GM12878 (cell line): Measurements from ENCODE around the gene TBC1D32. TPM values are rescaled to one million over a fixed set of nuclear protein-coding genes. Genes with fewer than 3 reads are reported as not detected.

Experiments used
- BRCA1 ChIP-seq: IDR thresholded peaks from 2 replicates; pipeline ENCODE4 v1.6.1; 2011; ENCODE audit warnings: low read depth, low read length, improper control_type of control experiment
- CBX5 ChIP-seq: sonication (generic); IDR thresholded peaks from 2 replicates; pipeline ENCODE4 v1.6.1; 2016; ENCODE audit warnings: low read depth, moderate library complexity, mild to moderate bottlenecking, inconsistent platforms
- CHD2 ChIP-seq: IDR thresholded peaks from 2 replicates; pipeline ENCODE4 v1.6.1; 2011; ENCODE audit warnings: low read depth, low read length, improper control_type of control experiment, borderline replicate concordance
- NFYB ChIP-seq: IDR thresholded peaks from 2 replicates; pipeline ENCODE4 v1.6.1; 2011; ENCODE audit warnings: low read depth, mild to moderate bottlenecking, low read length, improper control_type of control experiment, moderate library complexity; ENCODE audit not compliant: insufficient read depth
- PKNOX1 ChIP-seq: fragments of 450-650 bp; IDR thresholded peaks from 2 replicates; pipeline ENCODE4 v1.6.1; 2016; ENCODE audit warnings: mild to moderate bottlenecking
- RFX5 ChIP-seq: IDR thresholded peaks from 2 replicates; pipeline ENCODE4 v1.6.1; 2011; ENCODE audit warnings: low read depth, low read length, improper control_type of control experiment
- SMAD5 ChIP-seq: IDR thresholded peaks from 2 replicates; pipeline ENCODE4 v1.6.1; 2016; ENCODE audit warnings: antibody characterized with exemption, low read depth
- SMC3 ChIP-seq: IDR thresholded peaks from 2 replicates; pipeline ENCODE4 v1.6.1; 2011; ENCODE audit warnings: low read length, improper control_type of control experiment, borderline replicate concordance
- SP1 ChIP-seq: IDR thresholded peaks from one replicate; pipeline ENCODE4 v1.6.1; 2011; ENCODE audit warnings: low read depth, low read length
- TCF3 ChIP-seq: IDR thresholded peaks from 2 replicates; pipeline ENCODE4 v1.6.1; 2012; ENCODE audit warnings: low read depth, mild to moderate bottlenecking, low read length, borderline replicate concordance; ENCODE audit not compliant: insufficient read depth
- TCF7 ChIP-seq: IDR thresholded peaks from 2 replicates; pipeline ENCODE4 v1.6.1; 2014; ENCODE audit warnings: antibody characterized with exemption, borderline replicate concordance
- ZBTB4 ChIP-seq: fragments of 450-650 bp; formaldehyde crosslinking; IDR thresholded peaks from 2 replicates; pipeline ENCODE4 v1.4.0; 2022; ENCODE audit warnings: mild to moderate bottlenecking, moderate library complexity
- ZNF24 ChIP-seq: fragments of 450-650 bp; IDR thresholded peaks from 2 replicates; pipeline ENCODE4 v1.6.1; 2017; ENCODE audit warnings: antibody characterized with exemption, mild to moderate bottlenecking
- polyA plus RNA-seq, 11 experiments: library from polyadenylated mRNA; depleted of rRNA in 4 of 11; unstranded in 6 of 11; stranded (reverse) in 5 of 11; fragments of >200 nt; fragmentation: Nextera tagmentation in 4 of 11; fragmentation: Illumina TruSeq in 1 of 11; extraction: Ambion mirVana in 4 of 11; extraction: Trizol in 1 of 11; gene quantifications; 1 replicate in 1 of 11; 2 replicates in 10 of 11; pipeline versions ENCODE4 v1.2.1 to v1.2.3, GENCODE V29; 2011 to 2016; ENCODE audit warnings: inconsistent platforms in 2 of 11, missing spikeins in 2 of 11, low read depth in 1 of 11
- total RNA-seq, 4 experiments: library from RNA; depleted of rRNA in 3 of 4; stranded (reverse); fragments of >200 nt in 3 of 4; fragmentation: Illumina TruSeq in 1 of 4; extraction: Trizol in 1 of 4; gene quantifications; 2 replicates each; pipeline versions ENCODE4 v1.2.1 to v1.2.3, GENCODE V29; 2013 to 2021
- TF ChIP-seq, protein P1 (sequence below): fragments of 450-650 bp; IDR thresholded peaks from 2 replicates; pipeline ENCODE4 v1.6.1; 2016; ENCODE audit warnings: mild to moderate bottlenecking
- TF ChIP-seq, protein P2 (sequence below): fragments of 450-650 bp; IDR thresholded peaks from 2 replicates; pipeline ENCODE4 v1.6.1; 2017; ENCODE audit warnings: mild to moderate bottlenecking, moderate library complexity
- TF ChIP-seq, protein P3 (sequence below): IDR thresholded peaks from 2 replicates; pipeline ENCODE4 v1.6.1; 2012; ENCODE audit warnings: mild to moderate bottlenecking, low read depth, low read length

TBC1D32 gene
- total and polyA plus RNA-seq, 10 of the 15 experiments (the other 5 are each of a cell fraction or from before 2014, with no cell fraction given) = 2.2 to 10.2 (median 4.1) TPM

DNA sequence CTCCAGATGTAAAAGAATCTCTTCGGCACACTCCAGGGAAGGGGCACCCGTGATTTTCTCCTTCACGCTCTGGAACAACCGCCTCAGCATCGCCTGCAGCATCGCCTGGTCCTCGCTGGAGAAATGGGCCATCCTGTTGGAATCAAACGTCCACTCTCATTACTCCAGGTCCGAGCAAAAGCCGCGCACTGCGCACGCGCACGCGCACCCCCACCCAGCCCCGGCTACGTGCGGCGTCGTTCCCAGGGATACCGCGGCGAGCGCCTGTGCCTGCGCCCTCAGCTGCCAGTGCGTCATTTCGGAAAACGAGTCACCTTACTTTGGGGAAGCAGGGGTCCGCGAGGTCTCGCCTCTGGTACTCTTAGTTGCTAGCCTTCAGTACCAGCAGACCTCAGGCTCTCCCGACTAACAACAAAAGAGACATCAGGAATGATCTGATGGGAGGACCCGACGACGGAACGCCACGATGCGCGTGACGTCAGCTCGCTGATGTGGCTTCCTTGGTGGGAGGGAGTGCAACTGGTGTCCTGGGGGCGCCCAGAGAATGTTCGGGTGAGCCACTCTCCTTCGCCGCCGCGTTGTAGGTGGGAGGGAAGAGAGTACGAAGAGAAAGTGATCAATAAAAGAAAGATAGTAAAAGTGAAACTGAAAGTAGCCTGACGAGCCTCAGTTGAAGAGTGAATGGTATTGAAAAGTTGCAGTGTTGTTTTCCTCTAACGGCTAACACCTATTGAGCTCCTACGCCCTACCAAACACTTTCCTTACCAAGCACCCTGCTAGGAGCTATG, at the start of gene TBC1D32 (continued):
- TF ChIP-seq ZBTB4 (no peak), ZNF24 (no peak), SP1 (no peak), BRCA1 (no peak), CHD2 (0 out of 2 replicates have a peak, but pooled peaks have one; percentile 19), TCF3 (no peak), RFX5 (no peak), PKNOX1 (peak; percentile 71), NFYB (no peak), CBX5 (no peak), SMAD5 (peak; percentile 74; the same call in 1 of the 2 replicates), SMC3 (no peak), TCF7 (no peak)
- TF ChIP-seq, protein P1, sequence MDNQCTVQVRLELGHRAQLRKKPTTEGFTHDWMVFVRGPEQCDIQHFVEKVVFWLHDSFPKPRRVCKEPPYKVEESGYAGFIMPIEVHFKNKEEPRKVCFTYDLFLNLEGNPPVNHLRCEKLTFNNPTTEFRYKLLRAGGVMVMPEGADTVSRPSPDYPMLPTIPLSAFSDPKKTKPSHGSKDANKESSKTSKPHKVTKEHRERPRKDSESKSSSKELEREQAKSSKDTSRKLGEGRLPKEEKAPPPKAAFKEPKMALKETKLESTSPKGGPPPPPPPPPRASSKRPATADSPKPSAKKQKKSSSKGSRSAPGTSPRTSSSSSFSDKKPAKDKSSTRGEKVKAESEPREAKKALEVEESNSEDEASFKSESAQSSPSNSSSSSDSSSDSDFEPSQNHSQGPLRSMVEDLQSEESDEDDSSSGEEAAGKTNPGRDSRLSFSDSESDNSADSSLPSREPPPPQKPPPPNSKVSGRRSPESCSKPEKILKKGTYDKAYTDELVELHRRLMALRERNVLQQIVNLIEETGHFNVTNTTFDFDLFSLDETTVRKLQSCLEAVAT = peak; percentile 28
- TF ChIP-seq, protein P2, sequence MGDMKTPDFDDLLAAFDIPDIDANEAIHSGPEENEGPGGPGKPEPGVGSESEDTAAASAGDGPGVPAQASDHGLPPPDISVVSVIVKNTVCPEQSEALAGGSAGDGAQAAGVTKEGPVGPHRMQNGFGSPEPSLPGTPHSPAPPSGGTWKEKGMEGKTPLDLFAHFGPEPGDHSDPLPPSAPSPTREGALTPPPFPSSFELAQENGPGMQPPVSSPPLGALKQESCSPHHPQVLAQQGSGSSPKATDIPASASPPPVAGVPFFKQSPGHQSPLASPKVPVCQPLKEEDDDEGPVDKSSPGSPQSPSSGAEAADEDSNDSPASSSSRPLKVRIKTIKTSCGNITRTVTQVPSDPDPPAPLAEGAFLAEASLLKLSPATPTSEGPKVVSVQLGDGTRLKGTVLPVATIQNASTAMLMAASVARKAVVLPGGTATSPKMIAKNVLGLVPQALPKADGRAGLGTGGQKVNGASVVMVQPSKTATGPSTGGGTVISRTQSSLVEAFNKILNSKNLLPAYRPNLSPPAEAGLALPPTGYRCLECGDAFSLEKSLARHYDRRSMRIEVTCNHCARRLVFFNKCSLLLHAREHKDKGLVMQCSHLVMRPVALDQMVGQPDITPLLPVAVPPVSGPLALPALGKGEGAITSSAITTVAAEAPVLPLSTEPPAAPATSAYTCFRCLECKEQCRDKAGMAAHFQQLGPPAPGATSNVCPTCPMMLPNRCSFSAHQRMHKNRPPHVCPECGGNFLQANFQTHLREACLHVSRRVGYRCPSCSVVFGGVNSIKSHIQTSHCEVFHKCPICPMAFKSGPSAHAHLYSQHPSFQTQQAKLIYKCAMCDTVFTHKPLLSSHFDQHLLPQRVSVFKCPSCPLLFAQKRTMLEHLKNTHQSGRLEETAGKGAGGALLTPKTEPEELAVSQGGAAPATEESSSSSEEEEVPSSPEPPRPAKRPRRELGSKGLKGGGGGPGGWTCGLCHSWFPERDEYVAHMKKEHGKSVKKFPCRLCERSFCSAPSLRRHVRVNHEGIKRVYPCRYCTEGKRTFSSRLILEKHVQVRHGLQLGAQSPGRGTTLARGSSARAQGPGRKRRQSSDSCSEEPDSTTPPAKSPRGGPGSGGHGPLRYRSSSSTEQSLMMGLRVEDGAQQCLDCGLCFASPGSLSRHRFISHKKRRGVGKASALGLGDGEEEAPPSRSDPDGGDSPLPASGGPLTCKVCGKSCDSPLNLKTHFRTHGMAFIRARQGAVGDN = peak; percentile 87
- TF ChIP-seq, protein P3, sequence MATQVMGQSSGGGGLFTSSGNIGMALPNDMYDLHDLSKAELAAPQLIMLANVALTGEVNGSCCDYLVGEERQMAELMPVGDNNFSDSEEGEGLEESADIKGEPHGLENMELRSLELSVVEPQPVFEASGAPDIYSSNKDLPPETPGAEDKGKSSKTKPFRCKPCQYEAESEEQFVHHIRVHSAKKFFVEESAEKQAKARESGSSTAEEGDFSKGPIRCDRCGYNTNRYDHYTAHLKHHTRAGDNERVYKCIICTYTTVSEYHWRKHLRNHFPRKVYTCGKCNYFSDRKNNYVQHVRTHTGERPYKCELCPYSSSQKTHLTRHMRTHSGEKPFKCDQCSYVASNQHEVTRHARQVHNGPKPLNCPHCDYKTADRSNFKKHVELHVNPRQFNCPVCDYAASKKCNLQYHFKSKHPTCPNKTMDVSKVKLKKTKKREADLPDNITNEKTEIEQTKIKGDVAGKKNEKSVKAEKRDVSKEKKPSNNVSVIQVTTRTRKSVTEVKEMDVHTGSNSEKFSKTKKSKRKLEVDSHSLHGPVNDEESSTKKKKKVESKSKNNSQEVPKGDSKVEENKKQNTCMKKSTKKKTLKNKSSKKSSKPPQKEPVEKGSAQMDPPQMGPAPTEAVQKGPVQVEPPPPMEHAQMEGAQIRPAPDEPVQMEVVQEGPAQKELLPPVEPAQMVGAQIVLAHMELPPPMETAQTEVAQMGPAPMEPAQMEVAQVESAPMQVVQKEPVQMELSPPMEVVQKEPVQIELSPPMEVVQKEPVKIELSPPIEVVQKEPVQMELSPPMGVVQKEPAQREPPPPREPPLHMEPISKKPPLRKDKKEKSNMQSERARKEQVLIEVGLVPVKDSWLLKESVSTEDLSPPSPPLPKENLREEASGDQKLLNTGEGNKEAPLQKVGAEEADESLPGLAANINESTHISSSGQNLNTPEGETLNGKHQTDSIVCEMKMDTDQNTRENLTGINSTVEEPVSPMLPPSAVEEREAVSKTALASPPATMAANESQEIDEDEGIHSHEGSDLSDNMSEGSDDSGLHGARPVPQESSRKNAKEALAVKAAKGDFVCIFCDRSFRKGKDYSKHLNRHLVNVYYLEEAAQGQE = no peak
